A375 (cell line): Measurements from ENCODE around the gene ALDH2. TPM values are rescaled to one million over a fixed set of nuclear protein-coding genes. Genes with fewer than 3 reads are reported as not detected.

Experiments used
- small RNA-seq: library from RNA; depleted of rRNA; stranded (forward); fragments of <200 nt; gene quantifications from one replicate; pipeline ENCODE3, GENCODE V24; 2014
- total RNA-seq: library from RNA; depleted of rRNA; stranded (reverse); fragments of >200 nt; shearing (Covaris generic); gene quantifications from 2 replicates; pipeline ENCODE4 v1.2.3, GENCODE V29; 2014; rRNA removed

Gene ALDH2
- 28.4 and 33.6 TPM in 2 replicates for total RNA-seq

GRCh38 chr12:111766608-111767361, at the start of gene ALDH2:
TSS of gene ALDH2 (plus strand) at chr12:111766933. CDS start at chr12:111766983, 50 bp downstream.

GRCh38 chr12:111841750-111842555, 75.2 kb downstream of the ALDH2 start, which contains the start of gene MAPKAPK5:
TSS of gene MAPKAPK5 (plus strand) at chr12:111842228. CDS start at chr12:111842734, 506 bp downstream.

Small RNA genes within 50 kb of the gene (small RNA-seq; reads per million reads assigned to genes)
- gene MIR6761, result not detected

Other genes starting within 250 kb of the ALDH2 start
- gene ATXN2, start 167.6 kb upstream of the ALDH2 start, total RNA-seq, result 20.0 and 32.9 TPM in 2 replicates
- gene BRAP, start 81.0 kb upstream of the ALDH2 start, total RNA-seq, result 17.1 and 20.2 TPM in 2 replicates
- 24.1 and 24.6 TPM in 2 replicates for gene ACAD10, start 80.9 kb upstream of the ALDH2 start, total RNA-seq
- gene MAPKAPK5, start 75.3 kb downstream of the ALDH2 start, total RNA-seq, result 44.7 and 55.7 TPM in 2 replicates
- 7.9 and 9.4 TPM in 2 replicates for gene TMEM116, start 246.2 kb downstream of the ALDH2 start, total RNA-seq
- 123 and 138 TPM in 2 replicates for gene ERP29, start 246.5 kb downstream of the ALDH2 start, total RNA-seq